ENCODE results near the gene MACROD2. TPM values are rescaled to one million over a fixed set of nuclear protein-coding genes. Genes with fewer than 3 reads are reported as not detected.

The MACROD2 gene
- total and polyA plus RNA-seq, 8 donors = 0.78 to 31.3 (median 10.9) TPM; not detected in 1

DNA sequence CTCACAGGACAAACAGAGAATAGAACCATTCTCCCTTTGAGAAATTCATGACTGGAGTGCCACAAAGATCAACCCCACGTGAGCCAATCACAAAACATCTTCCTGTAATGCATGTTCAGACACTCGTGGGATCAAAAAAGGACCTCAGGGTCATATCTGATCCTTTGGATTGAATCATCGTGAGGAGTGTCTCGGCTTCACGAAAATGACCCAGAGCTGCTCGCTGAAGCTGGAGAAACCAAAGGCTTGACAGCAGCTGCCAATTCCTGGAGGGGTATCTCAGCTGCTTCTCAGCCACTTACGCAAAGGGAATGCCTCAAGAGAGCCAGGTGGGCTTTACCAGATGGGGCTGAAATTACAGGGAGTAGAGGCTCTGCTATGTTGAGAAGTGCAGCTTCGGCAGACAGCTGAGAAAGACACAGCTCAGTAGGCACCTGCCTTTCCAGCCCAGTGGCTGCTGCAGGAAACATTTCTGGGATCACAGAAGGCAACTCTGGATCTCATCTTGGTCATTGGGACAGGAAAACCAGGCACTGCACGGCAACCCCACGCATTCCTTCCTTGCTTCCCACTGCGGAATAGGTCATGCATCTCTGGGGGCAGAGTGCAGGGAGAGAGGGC, 1764.8 kb downstream of the MACROD2 start:
- Histone ChIP-seq H3K27ac (peak overlapping the region in 1 of 5 donors; percentile 19), H3K9me3 (no peaks in the 10 kb centered on the region), H3K4me1 (peaks cover 0 to 13% (median 3%) of the 10 kb centered on the region in 4 donors), H3K36me3 (no peaks in the 10 kb centered on the region), H3K4me3 (no peak overlapping the region), H3K27me3 (no peaks in the 10 kb centered on the region)
- intact Hi-C loops (cut with DNase I; ENCODE audit: low total_unique reads) = no loop called here
- WGBS, 5 donors = 62 to 80% (median 78%) methylated on average over 10 to 11 of the region's 11 CpGs
- TF ChIP-seq POLR2AphosphoS5 (IDR thresholded peaks at IDR 0.05) = no peak
- no peak for TF ChIP-seq POLR2A (IDR thresholded peaks at IDR 0.05)
- no peak for TF ChIP-seq EP300 (IDR thresholded peaks at IDR 0.05)
- TF ChIP-seq, protein P1, sequence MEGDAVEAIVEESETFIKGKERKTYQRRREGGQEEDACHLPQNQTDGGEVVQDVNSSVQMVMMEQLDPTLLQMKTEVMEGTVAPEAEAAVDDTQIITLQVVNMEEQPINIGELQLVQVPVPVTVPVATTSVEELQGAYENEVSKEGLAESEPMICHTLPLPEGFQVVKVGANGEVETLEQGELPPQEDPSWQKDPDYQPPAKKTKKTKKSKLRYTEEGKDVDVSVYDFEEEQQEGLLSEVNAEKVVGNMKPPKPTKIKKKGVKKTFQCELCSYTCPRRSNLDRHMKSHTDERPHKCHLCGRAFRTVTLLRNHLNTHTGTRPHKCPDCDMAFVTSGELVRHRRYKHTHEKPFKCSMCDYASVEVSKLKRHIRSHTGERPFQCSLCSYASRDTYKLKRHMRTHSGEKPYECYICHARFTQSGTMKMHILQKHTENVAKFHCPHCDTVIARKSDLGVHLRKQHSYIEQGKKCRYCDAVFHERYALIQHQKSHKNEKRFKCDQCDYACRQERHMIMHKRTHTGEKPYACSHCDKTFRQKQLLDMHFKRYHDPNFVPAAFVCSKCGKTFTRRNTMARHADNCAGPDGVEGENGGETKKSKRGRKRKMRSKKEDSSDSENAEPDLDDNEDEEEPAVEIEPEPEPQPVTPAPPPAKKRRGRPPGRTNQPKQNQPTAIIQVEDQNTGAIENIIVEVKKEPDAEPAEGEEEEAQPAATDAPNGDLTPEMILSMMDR (IDR thresholded peaks at IDR 0.05) = no peak
- peak in 1 of 2 donors; percentile 15 for DNase-seq

GRCh38 chr20:15763366-15763765, 1768.0 kb downstream of the MACROD2 start:
- TF ChIP-seq POLR2A (IDR thresholded peaks at IDR 0.05) (no peak), EP300 (IDR thresholded peaks at IDR 0.05) (no peak), POLR2AphosphoS5 (IDR thresholded peaks at IDR 0.05) (no peak)
- TF ChIP-seq, protein P1 (IDR thresholded peaks at IDR 0.05) = no peak
- Histone ChIP-seq H3K27me3 (no peaks in the 10 kb centered on the region), H3K4me1 (peaks cover 0 to 22% (median 7%) of the 10 kb centered on the region in 4 donors), H3K4me3 (no peak overlapping the region), H3K27ac (no peak overlapping the region), H3K36me3 (no peaks in the 10 kb centered on the region), H3K9me3 (no peaks in the 10 kb centered on the region)
- intact Hi-C loops (cut with DNase I; ENCODE audit: low total_unique reads) = no loop called here
- DNase-seq = no peak

DNA sequence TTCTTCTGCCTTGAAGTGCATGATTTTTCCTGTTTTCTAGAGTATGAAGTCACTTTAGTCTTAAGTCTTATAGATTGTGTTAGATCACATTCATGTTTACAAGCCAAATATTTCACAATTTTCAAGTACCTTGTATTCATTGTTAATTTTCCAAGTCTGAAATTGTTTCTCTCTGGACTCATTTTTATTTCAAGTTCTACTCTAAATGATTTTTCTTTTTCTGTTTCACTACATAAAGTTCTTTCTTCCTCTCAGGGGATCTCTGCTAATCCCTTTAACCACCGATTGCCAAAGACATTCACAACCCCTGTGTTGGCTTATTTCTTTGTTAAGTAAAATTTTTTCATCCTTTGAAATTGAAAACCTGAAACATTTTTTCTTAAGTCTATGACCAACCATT, 1772.3 kb downstream of the MACROD2 start:
- 40 to 63% (median 53%) methylated on average over 1 of the region's 1 CpG for WGBS, 5 donors
- no peak for DNase-seq
- peaks cover 0 to 9% (median 4%) of the 10 kb centered on the region in 4 donors for H3K4me1 ChIP-seq
- H3K27ac ChIP-seq = no peak overlapping the region
- TF ChIP-seq POLR2AphosphoS5 (IDR thresholded peaks at IDR 0.05) (no peak), EP300 (IDR thresholded peaks at IDR 0.05) (no peak), POLR2A (IDR thresholded peaks at IDR 0.05) (no peak)
- TF ChIP-seq, protein P1 (IDR thresholded peaks at IDR 0.05) = no peak
- no peaks in the 10 kb centered on the region for H3K9me3 ChIP-seq
- no peak overlapping the region for H3K4me3 ChIP-seq
- intact Hi-C loops (cut with DNase I; ENCODE audit: low total_unique reads) = no loop called here
- H3K36me3 ChIP-seq = no peaks in the 10 kb centered on the region
- H3K27me3 ChIP-seq = no peaks in the 10 kb centered on the region

- DNase-seq = no peak
- intact Hi-C loops (cut with DNase I; ENCODE audit: low total_unique reads) = no loop called here
- 92 to 96% (median 93%) methylated on average over 3 of the region's 3 CpGs for WGBS, 5 donors
These were observed 1772.9 kb downstream of the MACROD2 start for GRCh38 chr20:15767999-15768741.

More at GRCh38 chr20:15767999-15768741, 1772.9 kb downstream of the MACROD2 start:
- Histone ChIP-seq H3K36me3 (no peaks in the 10 kb centered on the region), H3K4me3 (no peak overlapping the region), H3K27me3 (no peaks in the 10 kb centered on the region), H3K27ac (no peak overlapping the region), H3K9me3 (no peaks in the 10 kb centered on the region), H3K4me1 (peaks cover 0 to 9% (median 4%) of the 10 kb centered on the region in 4 donors)
- TF ChIP-seq, protein P1 (IDR thresholded peaks at IDR 0.05) = no peak
- TF ChIP-seq EP300 (IDR thresholded peaks at IDR 0.05) (no peak), POLR2AphosphoS5 (IDR thresholded peaks at IDR 0.05) (no peak), POLR2A (IDR thresholded peaks at IDR 0.05) (no peak)
